GM21717 (cell line): ENCODE results near the gene MISP.

Experiments used
- ATAC-seq: cut with Tn5 transposase; IDR thresholded peaks from one replicate; pipeline ENCODE4 v1.9.1; 2021; ENCODE audit warnings: mild to moderate bottlenecking, moderate library complexity; ENCODE audit not compliant: unreplicated experiment

MISP gene

GRCh38 chr19:772063-772462 is 21.2 kb downstream of the MISP start:
- ATAC-seq = no peak

GRCh38 chr19:772730-773436 is 22.0 kb downstream of the MISP start:
- no peak for ATAC-seq

GRCh38 chr19:776549-776948 is 25.6 kb downstream of the MISP start:
- no peak for ATAC-seq

- ATAC-seq = no peak
Measured at GRCh38 chr19:778910-779653, 28.2 kb downstream of the MISP start.

- no peak for ATAC-seq
Measured at GRCh38 chr19:780935-781334, 30.0 kb downstream of the MISP start.

DNA sequence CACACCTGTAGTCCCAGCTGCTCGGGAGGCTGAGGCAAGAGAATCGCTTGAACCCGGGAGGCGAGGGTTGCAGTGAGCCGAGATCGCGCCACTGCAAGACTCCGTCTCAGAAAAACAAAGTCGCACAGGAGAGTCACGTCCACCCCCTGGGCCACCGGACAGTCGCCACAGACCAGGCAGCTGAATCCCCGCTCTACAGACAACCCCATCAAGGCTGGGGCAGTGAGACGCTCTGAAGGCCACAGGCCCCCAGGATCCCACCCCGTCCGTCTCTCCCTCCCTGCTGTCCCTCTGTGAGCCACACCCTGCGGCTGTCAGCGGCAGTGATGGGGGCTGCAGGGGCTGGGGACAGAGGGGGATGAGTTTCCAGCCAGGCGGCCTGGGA is 30.9 kb downstream of the MISP start:
- ATAC-seq = no peak

DNA sequence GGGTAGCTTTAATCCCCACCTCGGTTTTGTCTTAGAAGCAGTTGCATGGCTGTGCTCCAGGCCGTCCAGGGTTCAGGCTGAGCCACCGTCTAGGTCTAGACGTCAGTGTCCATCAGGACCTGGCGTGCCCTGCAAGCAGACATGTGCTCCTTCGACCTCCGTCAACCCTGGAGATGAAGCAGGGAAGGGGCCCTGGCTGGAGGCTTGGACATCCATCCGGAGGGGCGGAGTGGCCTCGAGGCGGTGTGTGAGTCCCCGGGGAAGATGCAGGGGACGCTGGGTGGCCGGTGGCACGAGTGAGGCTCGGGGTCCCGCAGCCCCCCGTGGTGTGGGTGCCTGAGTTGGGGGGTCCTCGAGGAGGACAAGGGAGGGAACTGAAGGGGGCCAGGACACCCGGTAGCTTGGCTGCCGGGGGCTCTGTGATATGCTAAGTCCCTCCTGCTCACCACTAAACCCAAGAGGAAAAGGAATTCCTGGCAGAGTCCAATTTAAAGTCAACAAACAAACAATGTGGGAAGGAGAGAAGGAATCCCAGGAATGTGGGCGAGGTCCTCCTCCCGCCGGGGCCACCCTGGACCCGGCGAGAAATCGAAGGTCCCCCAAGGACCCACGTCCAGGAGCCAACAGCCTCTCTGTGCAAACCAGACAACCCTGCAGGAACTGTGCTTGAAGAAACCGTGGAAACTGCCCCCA is 31.4 kb downstream of the MISP start:
- ATAC-seq = no peak

DNA sequence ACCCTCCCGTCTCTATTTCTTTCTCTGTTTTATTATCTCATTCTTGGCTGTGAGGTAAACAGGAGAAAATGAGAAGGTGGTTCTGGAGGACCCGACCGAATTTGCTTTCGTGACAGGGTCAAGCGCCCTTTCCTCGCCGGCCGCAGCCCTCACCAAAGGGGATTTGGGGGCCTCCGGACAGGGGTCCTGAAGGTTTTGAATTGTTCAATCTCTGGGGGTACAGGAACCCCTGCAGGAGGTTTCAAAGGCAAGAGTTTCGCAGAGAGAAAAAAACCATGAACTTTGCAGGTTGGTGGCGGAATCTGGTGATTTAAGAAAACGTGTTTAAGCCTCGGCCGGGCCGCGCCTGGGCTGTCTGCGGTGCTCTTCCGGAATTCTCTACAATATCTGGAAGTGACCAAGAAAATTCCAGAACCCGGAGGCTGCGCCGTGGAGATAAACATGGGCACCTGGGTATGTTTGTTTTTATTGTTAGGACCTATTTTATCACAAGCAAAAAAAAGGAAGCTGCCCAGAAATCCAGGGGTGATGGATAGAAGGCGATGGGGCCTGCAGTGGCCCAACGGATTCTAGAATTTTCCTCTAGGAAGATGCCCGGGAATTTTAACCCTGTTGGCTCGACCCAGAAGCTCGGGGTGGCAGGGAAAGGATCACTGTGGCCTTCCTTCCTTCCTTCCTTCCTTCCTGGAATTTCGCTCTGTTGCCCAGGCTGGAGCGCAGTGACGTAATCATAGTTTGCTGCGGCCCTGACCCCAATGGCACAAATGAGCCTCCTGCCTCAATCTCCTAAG is 32.2 kb downstream of the MISP start:
- no peak for ATAC-seq

DNA sequence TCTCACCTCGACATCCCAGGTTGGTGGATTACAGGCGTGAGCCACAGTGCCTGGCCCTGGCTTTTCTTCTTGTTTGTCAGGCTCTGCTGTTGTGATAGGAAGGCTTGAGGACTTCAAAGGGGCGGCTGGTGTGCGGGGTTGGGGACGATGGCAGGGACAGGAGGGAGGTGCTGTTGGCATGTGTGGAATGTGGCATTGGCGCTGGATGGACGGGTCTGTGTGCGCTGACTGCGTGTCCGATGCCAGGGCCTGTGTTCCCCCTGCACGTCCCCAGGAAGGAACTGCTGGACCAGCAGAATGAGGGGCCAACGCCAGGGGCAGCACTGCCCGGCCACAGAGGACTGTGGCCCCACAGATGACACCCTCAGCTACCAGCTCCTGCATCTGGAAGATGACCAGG is 33.6 kb downstream of the MISP start:
- ATAC-seq = no peak

DNA sequence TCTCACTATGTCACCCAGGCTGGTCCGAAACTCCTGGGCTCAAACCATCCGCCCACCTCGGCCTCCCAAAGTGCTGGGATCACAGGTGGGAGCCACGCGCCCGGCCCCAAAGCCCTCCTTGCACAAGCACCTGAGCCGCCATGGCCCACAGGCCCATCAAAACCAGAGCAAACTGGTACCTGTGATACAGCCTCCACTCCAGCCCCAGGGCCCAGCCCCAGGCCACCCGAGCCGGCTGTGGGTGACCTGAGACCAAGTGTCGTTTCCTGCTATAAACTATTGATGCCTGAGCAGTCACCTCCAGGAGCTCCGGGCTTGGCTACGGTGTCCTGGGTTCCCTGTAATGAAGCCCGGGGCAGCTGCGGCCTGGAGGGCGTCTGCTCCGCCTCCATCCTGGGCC is 36.6 kb downstream of the MISP start:
- ATAC-seq = no peak

DNA sequence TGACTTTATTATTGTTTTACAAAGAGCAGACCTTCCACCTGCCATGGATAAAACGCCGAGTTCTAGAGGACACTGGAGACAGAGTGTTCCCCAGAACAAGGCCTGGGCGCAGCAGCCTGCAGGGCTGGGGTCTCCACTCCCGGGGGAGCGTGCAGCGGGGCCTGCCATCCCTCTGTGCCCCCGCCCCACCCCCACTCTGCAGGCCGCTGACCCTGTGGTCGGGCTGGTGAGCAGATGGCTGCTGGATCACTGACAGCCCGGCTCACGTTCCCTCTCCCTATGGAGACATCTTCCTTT is 37.7 kb downstream of the MISP start:
- no peak for ATAC-seq

- no peak for ATAC-seq
Measured at GRCh38 chr19:788983-789700, 38.2 kb downstream of the MISP start.

GRCh38 chr19:789701-790060 is 38.8 kb downstream of the MISP start:
- no peak for ATAC-seq

GRCh38 chr19:791007-791566 is 40.2 kb downstream of the MISP start:
- ATAC-seq = no peak

- no peak for ATAC-seq
Measured at GRCh38 chr19:791567-792305, 40.8 kb downstream of the MISP start.

DNA sequence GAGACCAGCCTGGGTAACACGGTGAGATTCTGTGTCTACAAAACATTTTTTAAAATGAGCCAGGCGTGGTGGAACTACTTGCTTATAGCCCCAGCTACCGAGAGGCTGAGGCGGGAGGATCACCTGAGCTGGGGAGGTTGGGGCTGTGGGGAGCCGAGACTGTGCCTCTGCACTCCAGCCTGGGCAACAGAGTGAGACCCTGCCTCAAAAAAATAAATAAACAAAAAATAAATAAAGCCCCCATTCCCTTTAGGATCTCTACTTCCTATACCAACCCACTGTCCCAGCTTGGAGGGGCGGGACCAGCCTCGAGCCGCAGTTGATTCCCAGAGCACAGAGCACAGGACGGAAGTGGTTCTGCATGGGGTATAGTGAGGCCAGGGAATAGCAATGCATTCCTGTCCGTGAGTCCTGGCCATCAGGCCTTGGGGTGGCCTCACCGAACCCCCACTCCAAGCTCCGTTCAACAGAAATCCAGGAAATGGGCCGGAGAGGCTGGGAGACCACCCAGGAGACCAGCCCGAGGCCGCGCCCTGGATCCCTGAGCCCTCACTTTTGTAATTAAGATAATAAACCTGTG is 41.5 kb downstream of the MISP start:
- no peak for ATAC-seq

GRCh38 chr19:793806-794205 is 42.9 kb downstream of the MISP start:
- no peak for ATAC-seq

GRCh38 chr19:795073-795611 is 44.2 kb downstream of the MISP start:
- ATAC-seq = no peak
